ENCODE results near the gene MRC1.

GRCh38 chr10:17883621-17884020 is 74.5 kb downstream of the MRC1 start:
- TF ChIP-seq CTCF (CRISPR knock-in tag; IDR thresholded peaks at IDR 0.05) (no peak), ETS1 (CRISPR knock-in tag; IDR thresholded peaks at IDR 0.05) (no peak)

Measured in HepG2 (cell line).